Effector memory CD4-positive, alpha-beta T cell (primary cell): ENCODE data around the gene ANKRD55.
"Not testable (repeated sequence)": the region's sequence is repeated elsewhere in the genome, so short reads cannot be mapped to it uniquely, and the experiment has no call there.

Experiments
- DNase-seq, 3 donors: peaks; one replicate each; pipeline ENCODE4 v3.0.0-alpha.2; 2020
- H3K27ac ChIP-seq: 2 replicates; pipeline ENCODE4 v1.7.0; 2013; ENCODE audit warnings: mild to moderate bottlenecking, low read length, moderate library complexity; ENCODE audit not compliant: insufficient read depth, poor library complexity, severe bottlenecking
- H3K27me3 ChIP-seq: replicated peaks from 2 replicates; pipeline ENCODE4 v1.7.0; 2013; ENCODE audit warnings: mild to moderate bottlenecking, low read length; ENCODE audit not compliant: insufficient read depth, control insufficient read depth, poor library complexity, severe bottlenecking
- H3K36me3 ChIP-seq: 2 replicates; pipeline ENCODE4 v1.7.0; 2013; ENCODE audit warnings: mild to moderate bottlenecking, low read length, moderate library complexity; ENCODE audit not compliant: control insufficient read depth, insufficient read depth
- H3K4me1 ChIP-seq: 2 replicates; pipeline ENCODE4 v1.7.0; 2013; ENCODE audit warnings: low read length, mild to moderate bottlenecking; ENCODE audit not compliant: control insufficient read depth, insufficient read depth, poor library complexity, severe bottlenecking
- H3K4me3 ChIP-seq: 2 replicates; pipeline ENCODE4 v1.7.0; 2013; ENCODE audit warnings: low read length, low read depth, mild to moderate bottlenecking; ENCODE audit not compliant: insufficient read depth, poor library complexity, severe bottlenecking
- H3K9me3 ChIP-seq: 2 replicates; pipeline ENCODE4 v1.7.0; 2013; ENCODE audit warnings: mild to moderate bottlenecking, low read length, moderate library complexity; ENCODE audit not compliant: control insufficient read depth

ANKRD55 gene

DNA sequence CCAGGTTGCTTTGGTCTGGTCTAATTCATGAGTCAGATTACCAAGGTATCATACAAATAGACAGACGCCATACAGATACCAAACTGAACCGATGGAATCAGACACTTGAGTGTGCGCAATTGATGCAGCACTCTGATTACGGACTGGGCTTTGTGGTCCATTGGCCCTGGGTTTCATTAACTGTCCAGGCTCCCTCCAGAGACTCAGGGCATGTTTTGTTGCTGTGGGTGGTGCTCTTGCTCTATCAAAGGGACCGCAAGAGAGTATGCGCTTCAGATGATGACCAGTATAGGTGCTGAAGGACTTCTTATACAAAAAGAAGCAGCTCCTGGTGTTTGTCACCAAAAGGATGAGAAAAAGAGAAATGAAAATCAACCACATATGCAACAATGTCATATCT lies 36.9 kb upstream of the ANKRD55 start:
- Histone ChIP-seq H3K4me3 (no peak overlapping the region), H3K27me3 (no peaks in the 10 kb centered on the region), H3K4me1 (peaks cover 9% of the 10 kb centered on the region), H3K27ac (no peak overlapping the region), H3K36me3 (no peaks in the 10 kb centered on the region), H3K9me3 (no peaks in the 10 kb centered on the region)
- DNase-seq = no peak

- Histone ChIP-seq H3K27me3 (no peaks in the 10 kb centered on the region), H3K36me3 (no peaks in the 10 kb centered on the region), H3K9me3 (no peaks in the 10 kb centered on the region), H3K4me3 (no peak overlapping the region), H3K4me1 (peaks cover 9% of the 10 kb centered on the region), H3K27ac (no peak overlapping the region)
- peak in 1 of 3 donors; percentile 1 for DNase-seq
Observed at GRCh38 chr5:56269216-56269927, 36.2 kb upstream of the ANKRD55 start.

- DNase-seq, H3K27ac ChIP-seq, H3K36me3 ChIP-seq, H3K4me3 ChIP-seq, H3K27me3 ChIP-seq, H3K9me3 ChIP-seq, H3K4me1 ChIP-seq: not testable (repeated sequence)
Observed at GRCh38 chr5:56268707-56269106, 35.6 kb upstream of the ANKRD55 start.

DNA sequence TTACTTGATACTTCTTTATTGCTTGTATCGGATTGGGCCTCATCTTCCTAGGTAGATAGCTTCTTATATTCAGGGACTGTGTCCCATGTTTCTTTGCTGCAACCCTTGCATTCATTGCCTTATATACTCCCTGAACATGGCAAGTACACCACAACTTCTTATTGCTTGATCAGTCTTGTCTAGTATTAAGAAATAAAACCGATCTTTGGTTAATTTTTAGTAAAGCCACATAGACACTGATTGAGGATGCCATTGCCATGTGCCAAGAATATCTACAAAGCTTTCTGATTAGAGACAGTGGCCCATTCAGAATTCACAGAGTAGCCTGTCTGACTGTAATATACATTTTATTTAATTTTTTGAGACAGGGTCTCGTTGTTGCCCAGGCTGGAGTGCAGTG lies 34.7 kb upstream of the ANKRD55 start:
- H3K4me1 ChIP-seq = peaks cover 9% of the 10 kb centered on the region

DNA sequence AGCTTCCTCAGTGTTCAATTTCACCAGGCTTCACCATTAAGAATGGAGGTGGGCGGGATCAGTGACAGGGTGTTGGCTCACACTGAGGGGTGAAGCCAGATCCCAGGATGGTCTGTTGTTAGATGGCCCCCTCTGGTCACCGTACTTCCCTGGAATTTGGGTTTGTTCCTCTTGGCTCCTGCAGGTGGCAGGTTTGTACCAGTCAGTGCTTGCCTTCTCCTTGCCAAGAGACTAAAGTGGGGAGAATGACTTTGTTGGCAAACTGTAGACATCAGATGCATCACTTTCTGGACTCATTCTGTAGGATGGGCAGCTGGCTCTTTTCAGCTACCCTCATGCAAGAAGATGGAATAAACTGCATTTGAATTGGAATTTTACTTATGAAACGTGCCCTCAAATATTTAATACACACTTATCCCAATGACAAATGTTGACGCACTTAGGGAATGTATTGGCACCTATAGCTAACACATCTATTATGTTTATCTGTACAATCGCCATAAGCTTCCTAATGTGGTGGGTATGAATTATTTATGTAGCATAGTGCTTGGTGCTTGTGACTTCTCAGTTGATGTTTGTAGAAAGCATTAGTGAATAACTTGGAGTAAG lies 31.4 kb upstream of the ANKRD55 start:
- DNase-seq = peak in 1 of 3 donors; percentile 11
- Histone ChIP-seq H3K4me1 (no peaks in the 10 kb centered on the region), H3K36me3 (no peaks in the 10 kb centered on the region), H3K27ac (no peak overlapping the region), H3K4me3 (no peak overlapping the region), H3K27me3 (no peaks in the 10 kb centered on the region), H3K9me3 (no peaks in the 10 kb centered on the region)

More for the DNA sequence above, 34.7 kb upstream of the ANKRD55 start:
- Histone ChIP-seq H3K27ac (no peak overlapping the region), H3K27me3 (no peaks in the 10 kb centered on the region), H3K4me3 (no peak overlapping the region), H3K9me3 (no peaks in the 10 kb centered on the region), H3K36me3 (no peaks in the 10 kb centered on the region)
- no peak for DNase-seq

GRCh38 chr5:56262279-56262678 lies 29.1 kb upstream of the ANKRD55 start:
- H3K9me3 ChIP-seq = no peaks in the 10 kb centered on the region
- H3K4me3 ChIP-seq = no peak overlapping the region
- no peak for DNase-seq
- no peak overlapping the region for H3K27ac ChIP-seq
- no peaks in the 10 kb centered on the region for H3K27me3 ChIP-seq
- no peaks in the 10 kb centered on the region for H3K4me1 ChIP-seq
- no peaks in the 10 kb centered on the region for H3K36me3 ChIP-seq

DNA sequence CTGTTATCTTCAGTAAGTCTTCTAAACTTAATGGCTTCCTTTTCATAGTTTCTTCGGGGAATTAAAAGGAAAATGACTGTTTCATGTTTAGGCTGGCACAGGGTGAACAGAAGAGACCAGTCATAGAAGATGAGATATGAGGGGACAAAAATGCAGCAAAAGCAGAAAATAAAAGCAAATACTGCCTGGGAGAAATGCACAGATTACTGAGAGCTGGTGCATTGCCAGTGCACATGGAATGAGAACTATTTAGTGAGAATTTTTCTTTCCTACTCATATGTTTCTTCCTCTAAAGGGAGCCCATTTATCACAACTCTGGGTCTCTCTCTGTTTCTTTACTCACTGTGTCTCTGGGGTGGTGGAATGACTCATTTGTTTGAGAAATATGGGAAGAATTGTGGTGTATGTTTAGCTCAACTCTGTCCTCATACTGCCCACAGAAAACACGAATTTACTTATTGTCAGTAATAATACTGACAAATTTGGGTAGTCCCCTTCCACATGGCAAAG lies 25.9 kb upstream of the ANKRD55 start:
- Histone ChIP-seq H3K27ac (no peak overlapping the region), H3K36me3 (no peaks in the 10 kb centered on the region), H3K27me3 (no peaks in the 10 kb centered on the region), H3K4me3 (no peak overlapping the region), H3K9me3 (no peaks in the 10 kb centered on the region), H3K4me1 (no peaks in the 10 kb centered on the region)
- DNase-seq = no peak

DNA sequence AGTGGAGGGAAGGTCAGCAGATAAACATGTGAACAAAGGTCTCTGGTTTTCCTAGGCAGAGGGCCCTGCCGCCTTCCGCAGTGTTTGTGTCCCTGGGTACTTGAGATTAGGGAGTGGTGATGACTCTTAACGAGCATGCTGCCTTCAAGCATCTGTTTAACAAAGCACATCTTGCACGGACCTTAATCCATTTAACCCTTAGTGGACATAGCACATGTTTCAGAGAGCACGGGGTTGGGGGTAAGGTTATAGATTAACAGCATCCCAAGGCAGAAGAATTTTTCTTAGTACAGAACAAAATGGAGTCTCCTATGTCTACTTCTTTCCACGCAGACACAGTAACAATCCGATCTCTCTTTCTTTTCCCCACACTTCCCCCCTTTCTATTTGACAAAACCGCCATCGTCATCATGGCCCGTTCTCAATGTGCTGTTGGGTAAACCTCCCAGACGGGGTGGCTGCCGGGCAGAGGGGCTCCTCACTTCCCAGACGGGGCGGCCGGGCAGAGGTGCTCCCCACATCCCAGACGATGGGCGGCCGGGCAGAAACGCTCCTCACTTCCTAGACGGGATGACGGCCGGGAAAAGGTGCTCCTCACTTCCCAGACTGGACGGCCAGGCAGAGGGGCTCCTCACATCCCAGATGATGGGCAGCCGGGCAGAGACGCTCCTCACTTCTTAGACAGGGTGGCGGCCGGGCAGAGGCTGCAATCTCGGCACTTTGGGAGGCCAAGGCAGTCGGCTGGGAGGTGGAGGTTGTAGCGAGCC lies 24.8 kb upstream of the ANKRD55 start:
- H3K4me3 ChIP-seq, H3K4me1 ChIP-seq, H3K36me3 ChIP-seq, H3K27ac ChIP-seq, H3K27me3 ChIP-seq, DNase-seq, H3K9me3 ChIP-seq: not testable (repeated sequence)

GRCh38 chr5:56257010-56257409 lies 23.9 kb upstream of the ANKRD55 start:
- Histone ChIP-seq H3K4me3 (no peak overlapping the region), H3K27me3 (no peaks in the 10 kb centered on the region), H3K27ac (no peak overlapping the region), H3K9me3 (no peaks in the 10 kb centered on the region), H3K4me1 (no peaks in the 10 kb centered on the region), H3K36me3 (no peaks in the 10 kb centered on the region)
- no peak for DNase-seq

- Histone ChIP-seq H3K27ac (no peak overlapping the region), H3K4me3 (no peak overlapping the region), H3K9me3 (no peaks in the 10 kb centered on the region), H3K27me3 (no peaks in the 10 kb centered on the region), H3K4me1 (no peaks in the 10 kb centered on the region), H3K36me3 (no peaks in the 10 kb centered on the region)
- DNase-seq = no peak
Observed at GRCh38 chr5:56255502-56255901, 22.4 kb upstream of the ANKRD55 start.
